Spleen (tissue), 7 donors: ENCODE results near the gene ZBTB44.

ENCODE experiments used
- CTCF ChIP-seq, 11 experiments: fragments of 200-600 bp in 7 of 11; fragments of 450-650 bp in 4 of 11; sonication (generic) in 4 of 11; IDR thresholded peaks in 8 of 11; conservative IDR thresholded peaks in 3 of 11; 1 replicate in 7 of 11; 2 replicates in 4 of 11; pipeline versions ENCODE4 v1.4.0 to v1.8.0; 2016 to 2021; ENCODE audit warnings: antibody characterized with exemption in 11 of 11, inconsistent platforms in 4 of 11, mild to moderate bottlenecking in 1 of 11
- POLR2A ChIP-seq, 3 donors: fragments of 450-650 bp; IDR thresholded peaks; one replicate each; pipeline ENCODE4 v1.5.1; 2017; ENCODE audit warnings: antibody characterized with exemption in 3 of 3, mild to moderate bottlenecking in 1 of 3
- POLR2AphosphoS5 ChIP-seq, 3 donors: sonication (generic); formaldehyde crosslinking; IDR thresholded peaks; one replicate each; pipeline ENCODE4 v1.5.1; 2017; ENCODE audit warnings: antibody characterized with exemption in 3 of 3
- donor health status: DM: no; HTN: no; CAD: no; lungs with moderate emphysema.
- donor health status: DM: no; HTN: no; CAD: no.
- donor health status: DM: no; HTN: no; CAD: no.

DNA sequence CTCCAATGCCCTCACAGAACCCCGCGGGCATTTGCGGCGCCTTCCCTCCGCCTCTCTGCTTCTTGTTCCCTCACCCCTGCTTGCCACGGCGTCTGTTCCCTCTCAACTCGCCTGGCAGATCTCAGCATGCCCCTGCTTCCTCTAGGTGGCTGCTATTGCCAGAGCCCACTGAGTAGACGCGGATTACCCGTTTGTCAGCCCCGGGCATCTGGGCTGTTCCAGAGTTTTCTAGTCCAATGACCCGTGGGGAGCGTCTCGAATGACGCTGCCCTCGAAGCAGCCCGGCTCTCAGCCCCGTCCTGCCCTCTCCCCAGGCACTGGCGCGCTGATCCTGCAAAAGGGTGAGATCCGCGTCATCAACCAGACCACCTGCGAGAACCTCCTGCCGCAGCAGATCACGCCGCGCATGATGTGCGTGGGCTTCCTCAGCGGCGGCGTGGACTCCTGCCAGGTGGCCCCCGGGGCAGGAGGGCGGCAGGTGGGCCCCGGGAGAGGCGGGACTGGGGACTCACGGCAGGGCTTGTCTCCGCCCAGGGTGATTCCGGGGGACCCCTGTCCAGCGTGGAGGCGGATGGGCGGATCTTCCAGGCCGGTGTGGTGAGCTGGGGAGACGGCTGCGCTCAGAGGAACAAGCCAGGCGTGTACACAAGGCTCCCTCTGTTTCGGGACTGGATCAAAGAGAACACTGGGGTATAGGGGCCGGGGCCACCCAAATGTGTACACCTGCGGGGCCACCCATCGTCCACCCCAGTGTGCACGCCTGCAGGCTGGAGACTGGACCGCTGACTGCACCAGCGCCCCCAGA lies 105.4 kb downstream of the ZBTB44 start:
- TF ChIP-seq CTCF (IDR thresholded peaks at IDR 0.05 in 8 of 11, conservative IDR thresholded peaks at IDR 0.05 in 3 of 11) (no peak), POLR2AphosphoS5 (IDR thresholded peaks at IDR 0.05) (no peak), POLR2A (IDR thresholded peaks at IDR 0.05) (no peak)
